CD4-positive, alpha-beta T cell (primary cell): ENCODE measurements around the gene CLPSL2. TPM values are rescaled to one million over a fixed set of nuclear protein-coding genes. Genes with fewer than 3 reads are reported as not detected.

ENCODE experiments used
- ATAC-seq: fragments of 200-7000 bp; cut with Tn5 transposase; one replicate; pipeline ENCODE4 v1.10.0; 2022; ENCODE audit warnings: mild to moderate bottlenecking; ENCODE audit not compliant: poor library complexity
- CTCF ChIA-PET: fragments of 350-600 bp; sonication (Branson Sonifier 250); formaldehyde crosslinking; loops from one replicate; lab custom pipeline; 2021; ENCODE audit warnings: antibody characterized with exemption, inconsistent platforms; lab: Charles Lee
- POLR2A ChIA-PET: fragments of 350-600 bp; sonication (Branson Sonifier 250); formaldehyde crosslinking; loops from one replicate; lab custom pipeline; 2021; ENCODE audit warnings: antibody characterized with exemption, inconsistent platforms; lab: Charles Lee
- DNase-seq, 14 experiments: peaks; one replicate each; pipeline ENCODE4 v3.0.0-alpha.2; 2013 to 2020; ENCODE audit warnings: mixed read lengths in 2 of 14
- H3K27ac ChIP-seq, 2 donors: one replicate each; pipeline versions ENCODE4 v1.5.1 to v1.7.0; 2013; ENCODE audit warnings: low read length in 2 of 2, low read depth in 1 of 2, mild to moderate bottlenecking in 1 of 2
- H3K27me3 ChIP-seq, 2 experiments: 1 replicate in 1 of 2; 2 replicates in 1 of 2; pipeline versions ENCODE4 v1.6.1 to v1.7.0; 2013; ENCODE audit warnings: low read length in 2 of 2, control low read depth in 1 of 2, mild to moderate bottlenecking in 1 of 2, moderate library complexity in 1 of 2; ENCODE audit not compliant: insufficient read depth in 2 of 2, control insufficient read depth in 1 of 2
- H3K36me3 ChIP-seq: one replicate; pipeline ENCODE4 v1.6.1; 2013; ENCODE audit warnings: low read length, control low read depth; ENCODE audit not compliant: insufficient read depth
- H3K4me1 ChIP-seq: one replicate; pipeline ENCODE4 v1.6.1; 2013; ENCODE audit warnings: low read length, control low read depth; ENCODE audit not compliant: insufficient read depth
- H3K4me3 ChIP-seq: one replicate; pipeline ENCODE4 v1.5.1; 2013; ENCODE audit warnings: mild to moderate bottlenecking, low read length, moderate library complexity
- H3K9me3 ChIP-seq, 2 experiments: 1 replicate in 1 of 2; 2 replicates in 1 of 2; pipeline versions ENCODE4 v1.6.1 to v1.7.0; 2013; ENCODE audit warnings: low read length in 2 of 2, mild to moderate bottlenecking in 2 of 2, control low read depth in 1 of 2, moderate library complexity in 1 of 2; ENCODE audit not compliant: control insufficient read depth in 1 of 2, insufficient read depth in 1 of 2
- H3K27ac Mint-ChIP-seq: one replicate; pipeline ENCODE4 v1.8.0; 2020; ENCODE audit warnings: mixed read lengths
- H3K27me3 Mint-ChIP-seq: one replicate; pipeline ENCODE4 v1.8.0; 2021; ENCODE audit warnings: mixed read lengths
- H3K36me3 Mint-ChIP-seq: one replicate; pipeline ENCODE4 v1.8.0; 2021; ENCODE audit warnings: low read depth, mixed read lengths
- H3K4me1 Mint-ChIP-seq: one replicate; pipeline ENCODE4 v1.8.0; 2021; ENCODE audit warnings: low read depth, mixed read lengths
- H3K4me3 Mint-ChIP-seq: one replicate; pipeline ENCODE4 v1.8.0; 2020; ENCODE audit warnings: mild to moderate bottlenecking, mixed read lengths
- H3K9me3 Mint-ChIP-seq: one replicate; pipeline ENCODE4 v1.8.0; 2020; ENCODE audit warnings: mixed read lengths
- CTCF ChIP-seq: fragments of 200-600 bp; IDR thresholded peaks from one replicate; pipeline ENCODE4 v1.8.0; 2022; ENCODE audit warnings: antibody characterized with exemption, mild to moderate bottlenecking
- intact Hi-C, 2 experiments: fragments of 100-400 bp; cut with DNase I in 1 of 2; cut with micrococcal nuclease in 1 of 2; formaldehyde crosslinking; loops; one replicate each; pipeline versions ENCODE4 v1.15.1 to v1.9.0; 2023 to 2025; cut with DNase I, micrococcal nuclease
- total RNA-seq, 174 experiments: library from RNA in 2 of 174; stranded (reverse) in 2 of 174; gene quantifications; one replicate each; pipeline ENCODE4 v1.2.3 and lab custom pipeline; 2021 to 2026

Gene CLPSL2
- total RNA-seq, 2 experiments from 2014 or later, result not detected

- ATAC-seq, result no peak
- H3K27me3 Mint-ChIP-seq, result peaks cover 36% of the 10 kb centered on the region
- intact Hi-C loops, result no loop called here
- H3K4me3 Mint-ChIP-seq, result no peak overlapping the region
- no peak for DNase-seq
- no peaks in the 10 kb centered on the region for H3K36me3 ChIP-seq
- H3K4me1 ChIP-seq, result peaks cover 11% of the 10 kb centered on the region
- ChIA-PET CTCF (no interaction called here), POLR2A (no interaction called here)
- H3K27ac Mint-ChIP-seq, result no peak overlapping the region
- H3K27ac ChIP-seq, result no peak overlapping the region
- H3K4me1 Mint-ChIP-seq, result no peaks in the 10 kb centered on the region
- no peaks in the 10 kb centered on the region for H3K36me3 Mint-ChIP-seq
- H3K9me3 ChIP-seq, result peaks cover 0 to 14% of the 10 kb centered on the region in 2 experiments
- no peak overlapping the region for H3K4me3 ChIP-seq
- no peaks in the 10 kb centered on the region for H3K9me3 Mint-ChIP-seq
- no peak for TF ChIP-seq CTCF
- peaks cover 15 to 25% of the 10 kb centered on the region in 2 experiments for H3K27me3 ChIP-seq
Observed at GRCh38 chr6:35809809-35810208, 33.4 kb downstream of the CLPSL2 start.

DNA sequence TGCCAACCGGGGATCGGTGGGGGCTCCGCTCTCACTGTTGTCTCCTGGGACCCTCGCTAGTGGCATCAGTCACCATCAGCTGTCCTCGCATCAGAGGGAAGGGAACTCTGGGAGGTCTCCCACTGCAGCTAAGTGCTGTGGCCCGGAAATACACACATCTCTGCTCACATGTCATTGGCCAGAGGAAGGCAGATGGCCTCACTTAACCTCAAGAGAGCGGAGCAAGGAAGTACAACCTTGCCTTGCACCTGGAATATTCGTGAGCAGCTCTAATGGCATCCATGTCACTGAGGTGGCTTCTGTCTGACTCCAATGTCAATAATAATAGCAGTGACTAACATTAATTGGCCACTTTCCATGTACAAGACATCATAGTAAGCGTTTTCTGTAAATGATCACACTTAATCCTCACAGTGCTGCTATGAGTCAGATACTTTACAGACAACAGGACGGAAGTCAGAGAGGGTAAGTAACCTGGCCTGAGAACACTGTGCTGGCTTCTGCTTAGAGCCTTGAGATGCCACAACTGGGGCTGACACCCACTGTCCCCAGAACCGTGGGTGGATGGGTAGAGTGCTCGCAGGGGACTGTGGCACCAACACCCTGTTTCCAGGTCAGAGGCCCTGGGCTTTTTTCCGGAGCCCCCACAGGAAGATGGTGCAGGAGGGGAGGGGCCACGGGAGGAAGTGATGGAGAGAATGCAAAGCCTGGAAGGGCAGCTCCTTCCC is 34.7 kb downstream of the CLPSL2 start:
- H3K36me3 Mint-ChIP-seq, result no peaks in the 10 kb centered on the region
- Histone ChIP-seq H3K4me1 (peaks cover 3% of the 10 kb centered on the region), H3K9me3 (peaks cover 0 to 11% of the 10 kb centered on the region in 2 experiments), H3K4me3 (no peak overlapping the region), H3K27me3 (peaks cover 6 to 16% of the 10 kb centered on the region in 2 experiments), H3K36me3 (no peaks in the 10 kb centered on the region), H3K27ac (no peak overlapping the region)
- DNase-seq, result no peak
- no peak overlapping the region for H3K4me3 Mint-ChIP-seq
- no peak overlapping the region for H3K27ac Mint-ChIP-seq
- ATAC-seq, result no peak
- TF ChIP-seq CTCF, result no peak
- no peaks in the 10 kb centered on the region for H3K4me1 Mint-ChIP-seq
- peaks cover 27% of the 10 kb centered on the region for H3K27me3 Mint-ChIP-seq
- intact Hi-C loops, result no loop called here
- no peaks in the 10 kb centered on the region for H3K9me3 Mint-ChIP-seq
- ChIA-PET POLR2A (no interaction called here), CTCF (no interaction called here)

DNA sequence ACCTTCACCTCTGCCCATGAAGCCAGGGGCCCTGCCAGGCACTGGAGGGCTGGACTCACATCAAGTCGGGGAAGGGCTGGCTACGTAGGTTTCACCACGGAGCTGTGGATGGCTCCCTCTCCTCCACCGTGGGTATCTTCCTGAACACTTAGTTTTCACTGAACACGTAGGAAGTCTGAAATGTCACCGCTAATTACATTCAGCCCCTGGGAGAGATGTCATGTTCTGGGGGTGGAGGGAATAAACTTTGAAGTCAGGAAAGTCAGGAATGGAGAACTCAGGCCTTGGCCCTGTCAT is 35.2 kb downstream of the CLPSL2 start:
- Mint-ChIP-seq H3K9me3 (no peaks in the 10 kb centered on the region), H3K4me1 (no peaks in the 10 kb centered on the region), H3K27me3 (peaks cover 22% of the 10 kb centered on the region), H3K27ac (no peak overlapping the region), H3K36me3 (no peaks in the 10 kb centered on the region), H3K4me3 (no peak overlapping the region)
- intact Hi-C loops, result no loop called here
- H3K4me1 ChIP-seq, result peaks cover 3% of the 10 kb centered on the region
- no peak overlapping the region for H3K4me3 ChIP-seq
- DNase-seq, result no peak
- no peak for ATAC-seq
- ChIA-PET POLR2A (no interaction called here), CTCF (no interaction called here)
- H3K27me3 ChIP-seq, result peaks cover 5 to 10% of the 10 kb centered on the region in 2 experiments
- no peak for TF ChIP-seq CTCF
- H3K36me3 ChIP-seq, result no peaks in the 10 kb centered on the region
- no peak overlapping the region for H3K27ac ChIP-seq
- peaks cover 0 to 16% of the 10 kb centered on the region in 2 experiments for H3K9me3 ChIP-seq
